Skeletal muscle cell (primary cell): ENCODE results near the gene DCLK1.

Experiments
- DNase-seq: peaks from one replicate; pipeline ENCODE4 v3.0.0-alpha.2; 2010; ENCODE audit warnings: low read depth
- H3K4me3 ChIP-seq: 2 replicates; pipeline ENCODE4 v1.5.1; 2011; ENCODE audit warnings: low read depth, mild to moderate bottlenecking, control low read depth, low read length, moderate library complexity

The DCLK1 gene

GRCh38 chr13:36059321-36059720 lies 71.9 kb downstream of the DCLK1 start:
- DNase-seq = peak; percentile 35
- no peak overlapping the region for H3K4me3 ChIP-seq

GRCh38 chr13:36058116-36058515 lies 73.1 kb downstream of the DCLK1 start:
- H3K4me3 ChIP-seq = no peak overlapping the region
- DNase-seq = no peak

- no peak for DNase-seq
- H3K4me3 ChIP-seq = no peak overlapping the region
Observed at GRCh38 chr13:36057547-36057946, 73.6 kb downstream of the DCLK1 start.

- no peak for DNase-seq
- no peak overlapping the region for H3K4me3 ChIP-seq
Observed at GRCh38 chr13:36057041-36057440, 74.1 kb downstream of the DCLK1 start.

- H3K4me3 ChIP-seq = no peak overlapping the region
- DNase-seq = no peak
Observed at GRCh38 chr13:36055366-36055765, 75.8 kb downstream of the DCLK1 start.

- no peak for DNase-seq
- H3K4me3 ChIP-seq = no peak overlapping the region
Observed at GRCh38 chr13:36054041-36054440, 77.1 kb downstream of the DCLK1 start.

GRCh38 chr13:36051082-36051481 lies 80.1 kb downstream of the DCLK1 start:
- peak; percentile 50 for DNase-seq
- no peak overlapping the region for H3K4me3 ChIP-seq

GRCh38 chr13:36046672-36047071 lies 84.5 kb downstream of the DCLK1 start:
- DNase-seq = no peak
- no peak overlapping the region for H3K4me3 ChIP-seq

- no peak overlapping the region for H3K4me3 ChIP-seq
- no peak for DNase-seq
Observed at GRCh38 chr13:36038785-36039555, 92.2 kb downstream of the DCLK1 start.

GRCh38 chr13:36033035-36033434 lies 98.1 kb downstream of the DCLK1 start:
- DNase-seq = no peak
- H3K4me3 ChIP-seq = no peak overlapping the region

- no peak overlapping the region for H3K4me3 ChIP-seq
Observed at GRCh38 chr13:36031490-36031889, 99.7 kb downstream of the DCLK1 start.

GRCh38 chr13:36030670-36031331 lies 100.4 kb downstream of the DCLK1 start:
- no peak overlapping the region for H3K4me3 ChIP-seq
- DNase-seq = peak; percentile 92

More at GRCh38 chr13:36031490-36031889, 99.7 kb downstream of the DCLK1 start:
- DNase-seq = no peak

GRCh38 chr13:36029166-36029565 lies 102.0 kb downstream of the DCLK1 start:
- no peak overlapping the region for H3K4me3 ChIP-seq
- DNase-seq = peak; percentile 89

- H3K4me3 ChIP-seq = no peak overlapping the region
- DNase-seq = no peak
Observed at GRCh38 chr13:36028359-36029025, 102.7 kb downstream of the DCLK1 start.

GRCh38 chr13:36026531-36026930 lies 104.7 kb downstream of the DCLK1 start:
- no peak for DNase-seq
- H3K4me3 ChIP-seq = no peak overlapping the region

- DNase-seq = no peak
- H3K4me3 ChIP-seq = no peak overlapping the region
Observed at GRCh38 chr13:36014763-36015162, 116.4 kb downstream of the DCLK1 start.

- no peak for DNase-seq
- H3K4me3 ChIP-seq = no peak overlapping the region
Observed at GRCh38 chr13:36006894-36007675, 124.1 kb downstream of the DCLK1 start.

GRCh38 chr13:36006347-36006746 lies 124.8 kb downstream of the DCLK1 start:
- DNase-seq = no peak

GRCh38 chr13:36001561-36001960 lies 129.6 kb downstream of the DCLK1 start:
- no peak overlapping the region for H3K4me3 ChIP-seq
- no peak for DNase-seq

More at GRCh38 chr13:36006347-36006746, 124.8 kb downstream of the DCLK1 start:
- no peak overlapping the region for H3K4me3 ChIP-seq

- DNase-seq = no peak
- H3K4me3 ChIP-seq = no peak overlapping the region
Observed at GRCh38 chr13:36000028-36000427, 131.2 kb downstream of the DCLK1 start.
